WTC11 (cell line): ENCODE results near the gene AMHR2. TPM values are rescaled to one million over a fixed set of nuclear protein-coding genes. Genes with fewer than 3 reads are reported as not detected.

Source experiments
- ATAC-seq: fragments of 200-7000 bp; cut with Tn5 transposase; 2 replicates; pipeline ENCODE4 v1.10.0; 2021; ENCODE audit warnings: mild to moderate bottlenecking, moderate library complexity
- CTCF ChIA-PET: fragments of 300-600 bp; sonication (Branson Sonifier 250); formaldehyde crosslinking; loops from one replicate; lab custom pipeline; 2021; ENCODE audit warnings: antibody characterized with exemption; lab: Charles Lee
- POLR2A ChIA-PET: fragments of 350-600 bp; sonication (Branson Sonifier 250); formaldehyde crosslinking; loops from one replicate; lab custom pipeline; 2021; ENCODE audit warnings: antibody characterized with exemption; lab: Charles Lee
- DNase-seq: peaks from one replicate; pipeline ENCODE4 v3.0.0; 2021; ENCODE audit warnings: low spot score
- H3K27ac Mint-ChIP-seq: 2 replicates; pipeline ENCODE4 v1.8.0; 2021; ENCODE audit warnings: mixed read lengths
- H3K27me3 Mint-ChIP-seq: 2 replicates; pipeline ENCODE4 v1.8.0; 2021; ENCODE audit warnings: low read depth, mild to moderate bottlenecking, moderate library complexity, mixed read lengths
- H3K36me3 Mint-ChIP-seq: 2 replicates; pipeline ENCODE4 v1.8.0; 2021; ENCODE audit warnings: mixed read lengths
- H3K4me1 Mint-ChIP-seq: 2 replicates; pipeline ENCODE4 v1.8.0; 2022; ENCODE audit warnings: mixed read lengths
- H3K4me3 Mint-ChIP-seq: 2 replicates; pipeline ENCODE4 v1.8.0; 2021; ENCODE audit warnings: mild to moderate bottlenecking, moderate library complexity, mixed read lengths
- H3K9me3 Mint-ChIP-seq: 2 replicates; pipeline ENCODE4 v1.8.0; 2021; ENCODE audit warnings: mixed read lengths
- ARID4B ChIP-seq: sonication (generic); formaldehyde crosslinking; IDR thresholded peaks from 2 replicates; pipeline ENCODE4 v1.8.0; 2023; ENCODE audit warnings: missing genetic modification reagents, mild to moderate bottlenecking, borderline replicate concordance
- ATF2 ChIP-seq: sonication (generic); formaldehyde crosslinking; IDR thresholded peaks from 2 replicates; pipeline ENCODE4 v1.8.1; 2022; ENCODE audit warnings: low read depth, missing genetic modification reagents, borderline replicate concordance
- ATF3 ChIP-seq: sonication (generic); formaldehyde crosslinking; conservative IDR thresholded peaks from 2 replicates; pipeline ENCODE4 v1.8.1; 2022; ENCODE audit warnings: mild to moderate bottlenecking, missing genetic modification reagents
- CREB1 ChIP-seq: sonication (generic); formaldehyde crosslinking; IDR thresholded peaks from 2 replicates; pipeline ENCODE4 v1.8.0; 2023; ENCODE audit warnings: mild to moderate bottlenecking, missing genetic modification reagents
- CREM ChIP-seq: sonication (generic); formaldehyde crosslinking; IDR thresholded peaks from 2 replicates; pipeline ENCODE4 v1.8.1; 2022; ENCODE audit warnings: mild to moderate bottlenecking, missing genetic modification reagents, moderate library complexity
- CTCF ChIP-seq: fragments of 200-600 bp; IDR thresholded peaks from 2 replicates; pipeline ENCODE4 v1.8.0; 2022; ENCODE audit warnings: antibody characterized with exemption
- E2F1 ChIP-seq: sonication (generic); formaldehyde crosslinking; IDR thresholded peaks from 2 replicates; pipeline ENCODE4 v1.8.0; 2022; ENCODE audit warnings: mild to moderate bottlenecking, missing genetic modification reagents
- FOXP1 ChIP-seq: sonication (generic); formaldehyde crosslinking; IDR thresholded peaks from 2 replicates; pipeline ENCODE4 v1.8.0; 2022; ENCODE audit warnings: missing genetic modification reagents, mild to moderate bottlenecking, moderate library complexity, borderline replicate concordance
- FOXP4 ChIP-seq: sonication (generic); formaldehyde crosslinking; IDR thresholded peaks from 2 replicates; pipeline ENCODE4 v1.8.0; 2022; ENCODE audit warnings: mild to moderate bottlenecking, missing genetic modification reagents
- GABPB1 ChIP-seq: sonication (generic); formaldehyde crosslinking; IDR thresholded peaks from 2 replicates; pipeline ENCODE4 v1.8.1; 2023; ENCODE audit warnings: mild to moderate bottlenecking, missing genetic modification reagents
- IRF1 ChIP-seq: sonication (generic); formaldehyde crosslinking; IDR thresholded peaks from 2 replicates; pipeline ENCODE4 v1.8.0; 2023; ENCODE audit warnings: missing genetic modification reagents
- JUN ChIP-seq: sonication (generic); formaldehyde crosslinking; IDR thresholded peaks from 2 replicates; pipeline ENCODE4 v1.8.0; 2023; ENCODE audit warnings: mild to moderate bottlenecking, missing genetic modification reagents
- NFATC4 ChIP-seq: fragments of 250-450 bp; sonication (Bioruptor Pico); IDR thresholded peaks from 2 replicates; pipeline ENCODE4 v1.9.0; 2021; ENCODE audit warnings: mild to moderate bottlenecking
- NR2C2 ChIP-seq: sonication (generic); formaldehyde crosslinking; IDR thresholded peaks from 2 replicates; pipeline ENCODE4 v1.8.0; 2022; ENCODE audit warnings: mild to moderate bottlenecking, missing genetic modification reagents
- OVOL2 ChIP-seq: fragments of 250-450 bp; sonication (Bioruptor Pico); IDR thresholded peaks from 2 replicates; pipeline ENCODE4 v1.9.0; 2021; ENCODE audit warnings: mild to moderate bottlenecking, borderline replicate concordance
- PRDM15 ChIP-seq: sonication (generic); formaldehyde crosslinking; IDR thresholded peaks from 2 replicates; pipeline ENCODE4 v1.8.0; 2022; ENCODE audit warnings: missing genetic modification reagents
- RELA ChIP-seq: sonication (generic); formaldehyde crosslinking; IDR thresholded peaks from 2 replicates; pipeline ENCODE4 v1.8.1; 2022; ENCODE audit warnings: missing genetic modification reagents, mild to moderate bottlenecking, borderline replicate concordance
- ZNF263 ChIP-seq: sonication (generic); formaldehyde crosslinking; IDR thresholded peaks from 2 replicates; pipeline ENCODE4 v1.8.1; 2022; ENCODE audit warnings: low read depth, mild to moderate bottlenecking, moderate library complexity, missing genetic modification reagents
- ZNF396 ChIP-seq: fragments of 250-450 bp; sonication (Bioruptor Pico); IDR thresholded peaks from 2 replicates; pipeline ENCODE4 v1.8.0; 2021; ENCODE audit warnings: mild to moderate bottlenecking, moderate library complexity, borderline replicate concordance
- total RNA-seq: library from RNA; stranded (reverse); gene quantifications from 3 replicates; pipeline ENCODE4 v1.2.3, GENCODE V29; 2021

AMHR2 gene
- total RNA-seq, 1 experiment from 2014 or later, result not detected

- TF ChIP-seq JUN (no peak), ARID4B (CRISPR knock-in tag) (no peak), IRF1 (CRISPR knock-in tag) (no peak), PRDM15 (CRISPR knock-in tag) (no peak), OVOL2 (CRISPR knock-in tag) (no peak), E2F1 (CRISPR knock-in tag) (no peak), CREB1 (CRISPR knock-in tag) (no peak), FOXP4 (CRISPR knock-in tag) (no peak), CTCF (no peak), RELA (CRISPR knock-in tag) (no peak), ZNF263 (CRISPR knock-in tag) (no peak), GABPB1 (no peak), ATF3 (CRISPR knock-in tag) (no peak), ZNF396 (CRISPR knock-in tag) (no peak), NR2C2 (CRISPR knock-in tag) (no peak), FOXP1 (no peak), ATF2 (CRISPR knock-in tag) (no peak), NFATC4 (no peak), CREM (CRISPR knock-in tag) (no peak)
- Mint-ChIP-seq H3K9me3 (no peaks in the 10 kb centered on the region), H3K36me3 (no peaks in the 10 kb centered on the region), H3K27ac (no peak overlapping the region), H3K4me1 (no peaks in the 10 kb centered on the region), H3K4me3 (no peak overlapping the region), H3K27me3 (no peaks in the 10 kb centered on the region)
- ATAC-seq, result no peak
- DNase-seq, result no peak
- ChIA-PET POLR2A (no interaction called here), CTCF (interaction anchor here (0.7 to 3.1 kb wide), 4 partner anchors 23 to 214 kb away, joined by 3 to 9 read pairs (median 4); partner anchors contain the start of gene AAAS)
These were observed 4.4 kb downstream of the AMHR2 start for GRCh38 chr12:53427905-53428594.
